H7 (cell line): ENCODE measurements around the gene ST6GAL1. TPM values are rescaled to one million over a fixed set of nuclear protein-coding genes. Genes with fewer than 3 reads are reported as not detected.

Experiments used
- DNase-seq: peaks from one replicate; pipeline ENCODE4 v3.0.0; 2012
- H3K27me3 ChIP-seq: 2 replicates; pipeline ENCODE4 v1.6.0; 2011; ENCODE audit warnings: mild to moderate bottlenecking, low read length; ENCODE audit not compliant: control insufficient read depth, insufficient read depth
- H3K36me3 ChIP-seq: replicated peaks from 2 replicates; pipeline ENCODE4 v1.5.1; 2011; ENCODE audit warnings: low read length; ENCODE audit not compliant: control insufficient read depth, insufficient read depth
- H3K4me3 ChIP-seq: 2 replicates; pipeline ENCODE4 v1.5.1; 2011; ENCODE audit warnings: low read depth, mild to moderate bottlenecking, control low read depth, low read length, moderate library complexity; ENCODE audit not compliant: insufficient read depth
- total RNA-seq: library from RNA; depleted of rRNA; stranded (reverse); fragments of >200 nt; shearing (Covaris generic); gene quantifications from 2 replicates; pipeline ENCODE4 v1.2.3, GENCODE V29; 2014

Gene ST6GAL1
- total RNA-seq, 1 experiment from 2014 or later, result 53.5 TPM

GRCh38 chr3:186925826-186926225, 4.5 kb upstream of the ST6GAL1 start:
- Histone ChIP-seq H3K36me3 (no peaks in the 10 kb centered on the region), H3K4me3 (no peak overlapping the region), H3K27me3 (peaks cover 3% of the 10 kb centered on the region; the same call in 1 of the 2 replicates)
- no peak for DNase-seq

- Histone ChIP-seq H3K27me3 (peaks cover 3% of the 10 kb centered on the region; the same call in 1 of the 2 replicates), H3K4me3 (no peak overlapping the region), H3K36me3 (peaks cover 6% of the 10 kb centered on the region)
- DNase-seq, result no peak
Measured at GRCh38 chr3:186929186-186929585, 1.1 kb upstream of the ST6GAL1 start.

- DNase-seq, result peak; percentile 48
- H3K27me3 ChIP-seq, result peaks cover 3% of the 10 kb centered on the region; the same call in 1 of the 2 replicates
- peaks cover 6% of the 10 kb centered on the region for H3K36me3 ChIP-seq
- H3K4me3 ChIP-seq, result peak overlapping the region; percentile 88
Measured at GRCh38 chr3:186929685-186930084, 641 bp upstream of the ST6GAL1 start.

- Histone ChIP-seq H3K4me3 (peak overlapping the region; percentile 88), H3K36me3 (peaks cover 6% of the 10 kb centered on the region), H3K27me3 (peaks cover 3% of the 10 kb centered on the region; the same call in 1 of the 2 replicates)
- peak; percentile 90 for DNase-seq
Measured at GRCh38 chr3:186930641-186931531, 560 bp downstream of the ST6GAL1 start.

GRCh38 chr3:186931532-186932280, 1.4 kb downstream of the ST6GAL1 start:
- Histone ChIP-seq H3K27me3 (peaks cover 3% of the 10 kb centered on the region; the same call in 1 of the 2 replicates), H3K4me3 (peak overlapping the region; percentile 88), H3K36me3 (peaks cover 6% of the 10 kb centered on the region)
- peak; percentile 74 for DNase-seq

GRCh38 chr3:186932281-186933181, 2.2 kb downstream of the ST6GAL1 start:
- no peak for DNase-seq
- H3K27me3 ChIP-seq, result peaks cover 3% of the 10 kb centered on the region; the same call in 1 of the 2 replicates
- peak overlapping the region; percentile 88 for H3K4me3 ChIP-seq
- H3K36me3 ChIP-seq, result peaks cover 6% of the 10 kb centered on the region

- Histone ChIP-seq H3K27me3 (peaks cover 3% of the 10 kb centered on the region; the same call in 1 of the 2 replicates), H3K4me3 (no peak overlapping the region), H3K36me3 (peaks cover 6% of the 10 kb centered on the region)
- DNase-seq, result no peak
Measured at GRCh38 chr3:186933816-186934215, 3.5 kb downstream of the ST6GAL1 start.

GRCh38 chr3:186935133-186935532, 4.8 kb downstream of the ST6GAL1 start:
- Histone ChIP-seq H3K27me3 (no peaks in the 10 kb centered on the region), H3K36me3 (peaks cover 6% of the 10 kb centered on the region), H3K4me3 (no peak overlapping the region)
- no peak for DNase-seq

- peaks cover 6% of the 10 kb centered on the region for H3K36me3 ChIP-seq
- no peak overlapping the region for H3K4me3 ChIP-seq
- no peaks in the 10 kb centered on the region for H3K27me3 ChIP-seq
- DNase-seq, result no peak
Measured at GRCh38 chr3:186937017-186937875, 6.9 kb downstream of the ST6GAL1 start.

GRCh38 chr3:186938716-186939115, 8.4 kb downstream of the ST6GAL1 start:
- H3K36me3 ChIP-seq, result peaks cover 9% of the 10 kb centered on the region
- H3K27me3 ChIP-seq, result no peaks in the 10 kb centered on the region
- DNase-seq, result no peak
- H3K4me3 ChIP-seq, result no peak overlapping the region

- H3K36me3 ChIP-seq, result peaks cover 6% of the 10 kb centered on the region
- no peaks in the 10 kb centered on the region for H3K27me3 ChIP-seq
- no peak for DNase-seq
- no peak overlapping the region for H3K4me3 ChIP-seq
Measured at GRCh38 chr3:186939536-186939935, 9.2 kb downstream of the ST6GAL1 start.

- no peak for DNase-seq
- Histone ChIP-seq H3K4me3 (no peak overlapping the region), H3K36me3 (peaks cover 6% of the 10 kb centered on the region), H3K27me3 (no peaks in the 10 kb centered on the region)
Measured at GRCh38 chr3:186940967-186941366, 10.6 kb downstream of the ST6GAL1 start.

GRCh38 chr3:186942168-186942567, 11.8 kb downstream of the ST6GAL1 start:
- DNase-seq, result no peak
- H3K36me3 ChIP-seq, result peaks cover 6% of the 10 kb centered on the region
- no peak overlapping the region for H3K4me3 ChIP-seq
- H3K27me3 ChIP-seq, result no peaks in the 10 kb centered on the region
